Small intestine (tissue), 7 donors: ENCODE measurements around the gene GPR62. TPM values are rescaled to one million over a fixed set of nuclear protein-coding genes. Genes with fewer than 3 reads are reported as not detected.
A peak's percentile ranks its signal among the peaks of the same experiment; 100 is the strongest.

ENCODE experiments used
- DNase-seq, 2 donors: peaks; one replicate each; pipeline versions ENCODE4 v3.0.0 to v3.0.0-alpha.2; 2013
- FAIRE-seq: peaks from 2 replicates; lab custom pipeline; 2012; peaks lifted over from hg19 to GRCh38; lab: Jason Lieb, UNC
- H3K27ac ChIP-seq, 3 donors: one replicate each; pipeline ENCODE4 v1.5.1; 2013; ENCODE audit warnings: low read length in 2 of 3, mild to moderate bottlenecking in 2 of 3, control low read depth in 1 of 3, inconsistent platforms in 1 of 3, low read depth in 1 of 3, moderate library complexity in 1 of 3
- H3K27me3 ChIP-seq, 3 donors: one replicate each; pipeline ENCODE4 v1.6.1; 2013; ENCODE audit warnings: low read length in 3 of 3, inconsistent platforms in 1 of 3; ENCODE audit not compliant: control insufficient read depth in 3 of 3, insufficient read depth in 3 of 3
- H3K36me3 ChIP-seq, 3 donors: one replicate each; pipeline ENCODE4 v1.6.1; 2013; ENCODE audit warnings: low read length in 3 of 3, inconsistent platforms in 1 of 3, low read depth in 1 of 3, mild to moderate bottlenecking in 1 of 3, moderate library complexity in 1 of 3; ENCODE audit not compliant: control insufficient read depth in 3 of 3, insufficient read depth in 2 of 3
- H3K4me1 ChIP-seq, 3 donors: one replicate each; pipeline ENCODE4 v1.6.1; 2013; ENCODE audit warnings: low read length in 2 of 3, inconsistent platforms in 1 of 3, low read depth in 1 of 3, mild to moderate bottlenecking in 1 of 3, moderate library complexity in 1 of 3; ENCODE audit not compliant: control insufficient read depth in 3 of 3, insufficient read depth in 2 of 3
- H3K4me3 ChIP-seq, 3 donors: one replicate each; pipeline ENCODE4 v1.5.1; 2013; ENCODE audit warnings: low read length in 3 of 3, control low read depth in 1 of 3, inconsistent platforms in 1 of 3, low read depth in 1 of 3, mild to moderate bottlenecking in 1 of 3, moderate library complexity in 1 of 3
- H3K9me3 ChIP-seq, 2 donors: one replicate each; pipeline ENCODE4 v1.6.1; 2013; ENCODE audit warnings: low read depth in 1 of 2, low read length in 1 of 2; ENCODE audit not compliant: control insufficient read depth in 2 of 2, insufficient read depth in 1 of 2
- WGBS, 3 donors: extraction: QIAGEN DNeasy Blood & Tissue Kit; methylation state at CpG; one replicate each; pipeline ENCODE4 v1.1.7; 2013; 5-methylcytosine and 5-hydroxymethylcytosine counted together
- polyA plus RNA-seq, 4 donors: library from polyadenylated mRNA; stranded (reverse) in 3 of 4; unstranded in 1 of 4; fragments of 200-250 nt in 3 of 4; fragments of 120-200 nt in 1 of 4; gene quantifications; one replicate each; pipeline versions ENCODE4 v1.2.1 to v1.2.3, GENCODE V29; 2013
- donor health status: healthy with polysubstance abuse.
- donor health status: control.
- donor health status: control.
- donor health status: Bipolar disorder and iron deficiency.
- donor health status: healthy.

The GPR62 gene
- polyA plus RNA-seq, 4 donors: 0.09 to 0.10 TPM; not detected in 2

GRCh38 chr3:51995346-51996163 is 40.4 kb downstream of the GPR62 start, which contains the start of gene RPL29:
Gene RPL29, minus strand, starts transcription at chr3:51995895. Its CDS starts 434 bp downstream, at chr3:51995461.
- peak within 1 kb of the TSS; percentile 68 to 86 (median 85) for H3K27ac ChIP-seq
- DNase-seq (peak; percentile 96 to 98), FAIRE-seq (no peak)
- H3K4me1 ChIP-seq: peaks cover 0 to 11% (median 2%) of the 10 kb centered on the region in 3 donors
- no peaks in the 10 kb centered on the region for H3K9me3 ChIP-seq
- 0% methylated on average over 40 of the region's 40 CpGs for WGBS, 3 donors
- peak within 1 kb of the TSS; percentile 63 to 88 (median 66) for H3K4me3 ChIP-seq
- H3K27me3 ChIP-seq: no peaks in the 10 kb centered on the region
- H3K36me3 ChIP-seq: peaks cover 6 to 41% (median 9%) of the 10 kb centered on the region in 3 donors

GRCh38 chr3:51997172-51997571 is 42.0 kb downstream of the GPR62 start:
- Histone ChIP-seq H3K9me3 (no peaks in the 10 kb centered on the region), H3K4me1 (peaks cover 0 to 14% (median 2%) of the 10 kb centered on the region in 3 donors), H3K27me3 (no peaks in the 10 kb centered on the region), H3K27ac (no peak overlapping the region), H3K36me3 (peaks cover 6 to 31% (median 9%) of the 10 kb centered on the region in 3 donors), H3K4me3 (no peak overlapping the region)
- DNase-seq (no peak), FAIRE-seq (no peak)
- WGBS, 3 donors: 34 to 61% (median 43%) methylated on average over 2 of the region's 2 CpGs

GRCh38 chr3:51997935-51998596 is 42.9 kb downstream of the GPR62 start:
- peaks cover 0 to 14% (median 2%) of the 10 kb centered on the region in 3 donors for H3K4me1 ChIP-seq
- FAIRE-seq: no peak
- WGBS, 3 donors: 47 to 56% (median 52%) methylated on average over 7 of the region's 7 CpGs

GRCh38 chr3:51998774-51999173 is 43.6 kb downstream of the GPR62 start:
- WGBS, 3 donors: 79 to 82% (median 81%) methylated on average over 7 of the region's 7 CpGs
- H3K36me3 ChIP-seq: peaks cover 3 to 16% (median 6%) of the 10 kb centered on the region in 3 donors
- H3K27me3 ChIP-seq: peaks cover 0 to 3% (median 0%) of the 10 kb centered on the region in 3 donors
- H3K4me1 ChIP-seq: peaks cover 0 to 14% (median 2%) of the 10 kb centered on the region in 3 donors
- H3K27ac ChIP-seq: no peak overlapping the region
- no peak overlapping the region for H3K4me3 ChIP-seq
- FAIRE-seq (no peak), DNase-seq (no peak)
- H3K9me3 ChIP-seq: no peaks in the 10 kb centered on the region

More at GRCh38 chr3:51997935-51998596, 42.9 kb downstream of the GPR62 start:
- H3K36me3 ChIP-seq: peaks cover 3 to 22% (median 6%) of the 10 kb centered on the region in 3 donors
- DNase-seq: no peak
- no peak overlapping the region for H3K4me3 ChIP-seq
- no peaks in the 10 kb centered on the region for H3K9me3 ChIP-seq
- H3K27ac ChIP-seq: no peak overlapping the region
- H3K27me3 ChIP-seq: no peaks in the 10 kb centered on the region

GRCh38 chr3:51999846-52000245 is 44.7 kb downstream of the GPR62 start:
- WGBS, 3 donors: 77 to 89% (median 81%) methylated on average over 2 of the region's 2 CpGs
- peaks cover 0 to 4% (median 0%) of the 10 kb centered on the region in 3 donors for H3K27me3 ChIP-seq

GRCh38 chr3:52001443-52001974 is 46.3 kb downstream of the GPR62 start:
- no peak for FAIRE-seq
- Histone ChIP-seq H3K27me3 (peaks cover 0 to 4% (median 0%) of the 10 kb centered on the region in 3 donors), H3K27ac (no peak overlapping the region), H3K9me3 (no peaks in the 10 kb centered on the region), H3K4me3 (no peak overlapping the region), H3K4me1 (peaks cover 0 to 20% (median 0%) of the 10 kb centered on the region in 3 donors), H3K36me3 (no peaks in the 10 kb centered on the region)
- DNase-seq: peak; percentile 59 to 86
- 0 to 2% (median 1%) methylated on average over 18 of the region's 18 CpGs for WGBS, 3 donors

More at GRCh38 chr3:51999846-52000245, 44.7 kb downstream of the GPR62 start:
- H3K9me3 ChIP-seq: no peaks in the 10 kb centered on the region
- H3K4me1 ChIP-seq: peaks cover 0 to 10% (median 0%) of the 10 kb centered on the region in 3 donors
- no peak for DNase-seq
- peaks cover 0 to 5% (median 0%) of the 10 kb centered on the region in 3 donors for H3K36me3 ChIP-seq
- no peak overlapping the region for H3K4me3 ChIP-seq
- H3K27ac ChIP-seq: no peak overlapping the region
- FAIRE-seq: no peak

- no peak for DNase-seq
- Histone ChIP-seq H3K4me3 (no peak overlapping the region), H3K4me1 (peaks cover 0 to 20% (median 0%) of the 10 kb centered on the region in 3 donors), H3K9me3 (no peaks in the 10 kb centered on the region), H3K36me3 (no peaks in the 10 kb centered on the region), H3K27ac (no peak overlapping the region), H3K27me3 (peaks cover 0 to 4% (median 0%) of the 10 kb centered on the region in 3 donors)
- WGBS, 3 donors: 66 to 78% (median 67%) methylated on average over 5 to 6 of the region's 6 CpGs
- no peak for FAIRE-seq
Measured at GRCh38 chr3:52002748-52003147, 47.6 kb downstream of the GPR62 start.
